Measurements from ENCODE around the gene PRMT2.
"Not testable (repeated sequence)": the region's sequence is repeated elsewhere in the genome, so short reads cannot be mapped to it uniquely, and the experiment has no call there.

Gene PRMT2

GRCh38 chr21:46618738-46619379 lies 16.6 kb upstream of the PRMT2 start:
- peak in 1 of 3 donors; percentile 19 for DNase-seq

GRCh38 chr21:46619846-46620245 lies 15.6 kb upstream of the PRMT2 start:
- DNase-seq: no peak

GRCh38 chr21:46620846-46621245 lies 14.6 kb upstream of the PRMT2 start:
- no peak for DNase-seq

GRCh38 chr21:46621457-46622182 lies 13.9 kb upstream of the PRMT2 start:
- DNase-seq: no peak

- peak; percentile 70 to 82 (median 72) for DNase-seq
Observed at GRCh38 chr21:46622226-46622625, 13.2 kb upstream of the PRMT2 start.

- DNase-seq: no peak
Observed at GRCh38 chr21:46624050-46624449, 11.4 kb upstream of the PRMT2 start.

GRCh38 chr21:46625759-46626158 lies 9.7 kb upstream of the PRMT2 start:
- DNase-seq: no peak

GRCh38 chr21:46626536-46626935 lies 8.9 kb upstream of the PRMT2 start:
- no peak for DNase-seq

- peak; percentile 87 to 92 (median 88) for DNase-seq
Observed at GRCh38 chr21:46626975-46627501, 8.4 kb upstream of the PRMT2 start.

- DNase-seq: no peak
Observed at GRCh38 chr21:46627726-46628125, 7.7 kb upstream of the PRMT2 start.

- DNase-seq: no peak
Observed at GRCh38 chr21:46628868-46629267, 6.6 kb upstream of the PRMT2 start.

- DNase-seq: not testable (repeated sequence)
Observed at GRCh38 chr21:46630915-46631314, 4.6 kb upstream of the PRMT2 start.

GRCh38 chr21:46633566-46633965 lies 1.9 kb upstream of the PRMT2 start:
- no peak for DNase-seq

GRCh38 chr21:46634427-46634826 lies 1.0 kb upstream of the PRMT2 start:
- DNase-seq: no peak

- peak; percentile 87 to 92 (median 89) for DNase-seq
Observed at GRCh38 chr21:46634966-46635323, 529 bp upstream of the PRMT2 start.

- DNase-seq: no peak
Observed at GRCh38 chr21:46636181-46636512, 673 bp downstream of the PRMT2 start.

- DNase-seq: peak in 1 of 3 donors; percentile 40
Observed at GRCh38 chr21:46636550-46637285, 1.2 kb downstream of the PRMT2 start.

- peak; percentile 26 to 45 (median 30) for DNase-seq
Observed at GRCh38 chr21:46637952-46638746, 2.7 kb downstream of the PRMT2 start.

- peak; percentile 18 to 60 (median 57) for DNase-seq
Observed at GRCh38 chr21:46639489-46640386, 4.3 kb downstream of the PRMT2 start.

- no peak for DNase-seq
Observed at GRCh38 chr21:46641656-46642055, 6.2 kb downstream of the PRMT2 start.

- DNase-seq: no peak
Observed at GRCh38 chr21:46643379-46644177, 8.1 kb downstream of the PRMT2 start.
